Bronchial epithelial cell (primary cell): ENCODE measurements around the gene PMP22. TPM values are rescaled to one million over a fixed set of nuclear protein-coding genes. Genes with fewer than 3 reads are reported as not detected.

ENCODE experiments used
- DNase-seq: peaks from one replicate; pipeline ENCODE4 v3.0.0-alpha.2; 2010; ENCODE audit warnings: low read depth
- FAIRE-seq: peaks from 2 replicates; lab custom pipeline; 2011; peaks lifted over from hg19 to GRCh38; lab: Jason Lieb, UNC
- H3K27me3 ChIP-seq: 2 replicates; pipeline ENCODE4 v1.5.1; 2011; ENCODE audit warnings: low read length; ENCODE audit not compliant: control insufficient read depth, insufficient read depth
- H3K36me3 ChIP-seq: 2 replicates; pipeline ENCODE4 v1.5.1; 2011; ENCODE audit warnings: low read length; ENCODE audit not compliant: control insufficient read depth, insufficient read depth
- H3K4me3 ChIP-seq: 2 replicates; pipeline ENCODE4 v1.5.1; 2011; ENCODE audit warnings: mild to moderate bottlenecking, low read depth, low read length, control low read depth
- CTCF ChIP-seq: IDR thresholded peaks from 2 replicates; pipeline ENCODE4 v1.5.1; 2011; ENCODE audit warnings: mild to moderate bottlenecking, moderate library complexity, low read length, control low read depth, inconsistent platforms; ENCODE audit not compliant: insufficient read depth, severe bottlenecking
- total RNA-seq: library from RNA; depleted of rRNA; stranded (reverse); fragments of >200 nt; gene quantifications from 2 replicates; pipeline ENCODE4 v1.2.1, GENCODE V29; 2014

The PMP22 gene
- total RNA-seq, 1 donor from 2014 or later, result 2.6 TPM

GRCh38 chr17:15249487-15249886, 15.6 kb downstream of the PMP22 start:
- TF ChIP-seq CTCF, result no peak
- Histone ChIP-seq H3K27me3 (no peaks in the 10 kb centered on the region), H3K36me3 (no peaks in the 10 kb centered on the region), H3K4me3 (no peak overlapping the region)
- no peak for FAIRE-seq
- DNase-seq, result no peak

GRCh38 chr17:15247891-15248529, 17.1 kb downstream of the PMP22 start:
- no peaks in the 10 kb centered on the region for H3K27me3 ChIP-seq
- FAIRE-seq (no peak), DNase-seq (no peak)
- H3K36me3 ChIP-seq, result no peaks in the 10 kb centered on the region
- H3K4me3 ChIP-seq, result no peak overlapping the region
- peak; percentile 42 for TF ChIP-seq CTCF

GRCh38 chr17:15245054-15245453, 20.1 kb downstream of the PMP22 start:
- Histone ChIP-seq H3K27me3 (no peaks in the 10 kb centered on the region), H3K36me3 (no peaks in the 10 kb centered on the region), H3K4me3 (no peak overlapping the region)
- TF ChIP-seq CTCF, result no peak
- DNase-seq (no peak), FAIRE-seq (no peak)

GRCh38 chr17:15240644-15241043, 24.5 kb downstream of the PMP22 start:
- Histone ChIP-seq H3K4me3 (no peak overlapping the region), H3K27me3 (no peaks in the 10 kb centered on the region), H3K36me3 (no peaks in the 10 kb centered on the region)
- FAIRE-seq (no peak), DNase-seq (no peak)
- TF ChIP-seq CTCF, result no peak

GRCh38 chr17:15239491-15239890, 25.6 kb downstream of the PMP22 start:
- TF ChIP-seq CTCF, result no peak
- Histone ChIP-seq H3K27me3 (no peaks in the 10 kb centered on the region), H3K36me3 (no peaks in the 10 kb centered on the region), H3K4me3 (no peak overlapping the region)
- FAIRE-seq (no peak), DNase-seq (no peak)
